ENCODE results near the gene BAG3. TPM values are rescaled to one million over a fixed set of nuclear protein-coding genes. Genes with fewer than 3 reads are reported as not detected.

The BAG3 gene
- total RNA-seq, 2 donors from 2014 or later: 13.4 to 19.5 TPM

- Histone ChIP-seq H3K4me1 (ENCODE audit: control insufficient read depth, insufficient read depth, low read length) (peaks cover 16% of the 10 kb centered on the region), H3K27me3 (ENCODE audit: control insufficient read depth, insufficient read depth, low read length, poor library complexity, severe bottlenecking) (no peaks in the 10 kb centered on the region), H3K36me3 (ENCODE audit: control insufficient read depth, insufficient read depth, low read length) (peaks cover 48% of the 10 kb centered on the region), H3K9me3 (ENCODE audit: control insufficient read depth, low read length) (no peaks in the 10 kb centered on the region), H3K4me3 (ENCODE audit: low read length) (no peak overlapping the region), H3K27ac (ENCODE audit: low read depth, low read length) (no peak overlapping the region), H3K9ac (ENCODE audit: extremely low read depth, low read length, poor library complexity, severe bottlenecking) (no peak overlapping the region)
- H3K9me3 Mint-ChIP-seq: peaks cover 2% of the 10 kb centered on the region
- no peak for TF ChIP-seq CTCF (conservative IDR thresholded peaks at IDR 0.05)
- H3K4me3 Mint-ChIP-seq: no peak overlapping the region
- H3K4me1 Mint-ChIP-seq: peaks cover 46% of the 10 kb centered on the region
- H3K27me3 Mint-ChIP-seq (ENCODE audit: insufficient read depth): peaks cover 9% of the 10 kb centered on the region
- no peak for DNase-seq
- no peak overlapping the region for H3K27ac Mint-ChIP-seq
- H3K36me3 Mint-ChIP-seq (ENCODE audit: low read depth): peaks cover 33% of the 10 kb centered on the region
- WGBS, 2 experiments (ENCODE audit: insufficient coverage in 1 of 2, insufficient read length in 1 of 2): 91 to 96% methylated on average over 3 to 6 of the region's 6 CpGs
Measured at GRCh38 chr10:119668461-119668860, 17.3 kb downstream of the BAG3 start.

GRCh38 chr10:119669331-119669730, 18.2 kb downstream of the BAG3 start:
- Histone ChIP-seq H3K36me3 (ENCODE audit: control insufficient read depth, insufficient read depth, low read length) (peaks cover 57% of the 10 kb centered on the region), H3K27ac (ENCODE audit: low read depth, low read length) (no peak overlapping the region), H3K9me3 (ENCODE audit: control insufficient read depth, low read length) (no peaks in the 10 kb centered on the region), H3K4me3 (ENCODE audit: low read length) (no peak overlapping the region), H3K27me3 (ENCODE audit: control insufficient read depth, insufficient read depth, low read length, poor library complexity, severe bottlenecking) (no peaks in the 10 kb centered on the region), H3K9ac (ENCODE audit: extremely low read depth, low read length, poor library complexity, severe bottlenecking) (no peak overlapping the region), H3K4me1 (ENCODE audit: control insufficient read depth, insufficient read depth, low read length) (peaks cover 14% of the 10 kb centered on the region)
- Mint-ChIP-seq H3K9me3 (peaks cover 2% of the 10 kb centered on the region), H3K27me3 (ENCODE audit: insufficient read depth) (peaks cover 6% of the 10 kb centered on the region), H3K27ac (no peak overlapping the region), H3K4me3 (no peak overlapping the region), H3K36me3 (ENCODE audit: low read depth) (peaks cover 40% of the 10 kb centered on the region), H3K4me1 (peaks cover 43% of the 10 kb centered on the region)
- no peak for TF ChIP-seq CTCF (conservative IDR thresholded peaks at IDR 0.05)
- no peak for DNase-seq
- 96 to 97% methylated on average over 4 to 5 of the region's 5 CpGs for WGBS, 2 experiments (ENCODE audit: insufficient coverage in 1 of 2, insufficient read length in 1 of 2)

GRCh38 chr10:119669975-119670640, 18.9 kb downstream of the BAG3 start:
- H3K27ac Mint-ChIP-seq: no peak overlapping the region

More at GRCh38 chr10:119669975-119670640, 18.9 kb downstream of the BAG3 start:
- Histone ChIP-seq H3K9me3 (ENCODE audit: control insufficient read depth, low read length) (no peaks in the 10 kb centered on the region), H3K27ac (ENCODE audit: low read depth, low read length) (no peak overlapping the region), H3K4me3 (ENCODE audit: low read length) (no peak overlapping the region), H3K9ac (ENCODE audit: extremely low read depth, low read length, poor library complexity, severe bottlenecking) (no peak overlapping the region), H3K36me3 (ENCODE audit: control insufficient read depth, insufficient read depth, low read length) (peaks cover 64% of the 10 kb centered on the region), H3K4me1 (ENCODE audit: control insufficient read depth, insufficient read depth, low read length) (peaks cover 14% of the 10 kb centered on the region), H3K27me3 (ENCODE audit: control insufficient read depth, insufficient read depth, low read length, poor library complexity, severe bottlenecking) (no peaks in the 10 kb centered on the region)
- TF ChIP-seq CTCF (conservative IDR thresholded peaks at IDR 0.05): no peak
- no peak for DNase-seq
- Mint-ChIP-seq H3K27me3 (ENCODE audit: insufficient read depth) (peaks cover 6% of the 10 kb centered on the region), H3K4me1 (peaks cover 40% of the 10 kb centered on the region), H3K4me3 (no peak overlapping the region), H3K36me3 (ENCODE audit: low read depth) (peaks cover 40% of the 10 kb centered on the region), H3K9me3 (peaks cover 2% of the 10 kb centered on the region)
- 94 to 96% methylated on average over 13 to 18 of the region's 18 CpGs for WGBS, 2 experiments (ENCODE audit: insufficient coverage in 1 of 2, insufficient read length in 1 of 2)
